H1 (cell line): ENCODE measurements around the gene IGFBP3. TPM values are rescaled to one million over a fixed set of nuclear protein-coding genes. Genes with fewer than 3 reads are reported as not detected.
A peak's percentile ranks its signal among the peaks of the same experiment; 100 is the strongest.

Experiments used
- CTCF ChIA-PET: fragments of 300-600 bp; sonication (Branson Sonifier 250); formaldehyde crosslinking; loops from one replicate; lab custom pipeline; 2021; ENCODE audit not compliant: partially characterized antibody; lab: Charles Lee
- POLR2A ChIA-PET: fragments of 300-600 bp; sonication (Branson Sonifier 250); formaldehyde crosslinking; loops from one replicate; lab custom pipeline; 2021; ENCODE audit warnings: inconsistent platforms; ENCODE audit not compliant: partially characterized antibody; lab: Charles Lee
- DNase-seq, 2 experiments: peaks; one replicate each; pipeline versions ENCODE4 v3.0.0 to v3.0.0-alpha.2; 2010 to 2022; ENCODE audit warnings: low spot score in 2 of 2, low read depth in 1 of 2, mixed read lengths in 1 of 2
- FAIRE-seq: peaks from 2 replicates; lab custom pipeline; 2011; peaks lifted over from hg19 to GRCh38; lab: Jason Lieb, UNC
- H2AFZ ChIP-seq: 2 replicates; pipeline ENCODE4 v1.8.1; 2012; ENCODE audit warnings: low read length, inconsistent platforms
- H2AK5ac ChIP-seq: 2 replicates; pipeline ENCODE4 v1.6.1; 2013; ENCODE audit warnings: low read depth, low read length
- H2BK120ac ChIP-seq: replicated peaks from 2 replicates; pipeline ENCODE3; 2013; ENCODE audit warnings: low read depth, low read length, inconsistent platforms
- H2BK12ac ChIP-seq: 2 replicates; pipeline ENCODE4 v1.6.1; 2013; ENCODE audit warnings: low read depth, low read length
- H2BK15ac ChIP-seq: 2 replicates; pipeline ENCODE4 v1.6.1; 2013; ENCODE audit warnings: low read length
- H2BK20ac ChIP-seq: 2 replicates; pipeline ENCODE4 v1.6.1; 2013; ENCODE audit warnings: low read length
- H2BK5ac ChIP-seq: 2 replicates; pipeline ENCODE4 v1.6.1; 2013; ENCODE audit warnings: low read depth, low read length
- H3K14ac ChIP-seq: 2 replicates; pipeline ENCODE4 v1.6.1; 2013; ENCODE audit warnings: inconsistent platforms; ENCODE audit not compliant: insufficient read length
- H3K18ac ChIP-seq: 2 replicates; pipeline ENCODE4 v1.6.1; 2013; ENCODE audit warnings: low read length; ENCODE audit errors: extremely low read depth
- H3K23ac ChIP-seq: 2 replicates; pipeline ENCODE4 v1.6.1; 2013; ENCODE audit warnings: inconsistent platforms; ENCODE audit not compliant: insufficient read length
- H3K23me2 ChIP-seq: 2 replicates; pipeline ENCODE4 v1.6.1; 2013; ENCODE audit warnings: low read depth, low read length
- H3K27ac ChIP-seq: 2 replicates; pipeline ENCODE4 v1.6.1; 2011; ENCODE audit warnings: low read depth, low read length, inconsistent platforms
- H3K27me3 ChIP-seq, 4 experiments: replicated peaks in 1 of 4; 1 replicate in 1 of 4; 2 replicates in 3 of 4; pipeline versions ENCODE4 v1.6.1 to v1.8.1; 2011 to 2013; ENCODE audit warnings: low read length in 3 of 4, mild to moderate bottlenecking in 3 of 4, inconsistent platforms in 2 of 4, mixed read lengths in 2 of 4, moderate library complexity in 1 of 4; ENCODE audit not compliant: control insufficient read depth in 3 of 4, insufficient read depth in 3 of 4; ENCODE audit errors: extremely low read depth in 1 of 4
- H3K36me3 ChIP-seq, 4 experiments: 2 replicates each; pipeline versions ENCODE4 v1.6.1 to v1.8.1; 2011 to 2013; ENCODE audit warnings: mild to moderate bottlenecking in 4 of 4, low read length in 3 of 4, moderate library complexity in 2 of 4, control low read depth in 1 of 4, inconsistent platforms in 1 of 4; ENCODE audit not compliant: insufficient read depth in 4 of 4, control insufficient read depth in 2 of 4
- H3K4ac ChIP-seq: replicated peaks from 2 replicates; pipeline ENCODE3; 2013; ENCODE audit warnings: low read length, low read depth, mixed read lengths, inconsistent platforms; ENCODE audit not compliant: insufficient read length
- H3K4me1 ChIP-seq, 4 experiments: replicated peaks in 1 of 4; 1 replicate in 1 of 4; 2 replicates in 3 of 4; pipeline versions ENCODE4 v1.6.1 to v1.8.1; 2011 to 2013; ENCODE audit warnings: low read length in 3 of 4, inconsistent platforms in 2 of 4, mixed read lengths in 1 of 4; ENCODE audit not compliant: insufficient read depth in 4 of 4, control insufficient read depth in 3 of 4
- H3K4me2 ChIP-seq, 2 experiments: 2 replicates each; pipeline versions ENCODE4 v1.6.1 to v1.8.1; 2011 to 2013; ENCODE audit warnings: low read depth in 2 of 2, low read length in 2 of 2, control low read depth in 1 of 2, inconsistent platforms in 1 of 2, mild to moderate bottlenecking in 1 of 2; ENCODE audit not compliant: insufficient read depth in 1 of 2
- H3K4me3 ChIP-seq, 4 experiments: fragments of 200-600, 300-600 bp in 1 of 4; sonication (generic), shearing (Covaris generic), sonication (Bioruptor Twin) in 1 of 4; 2 replicates each; pipeline versions ENCODE4 v1.5.1 to v1.8.1; 2011 to 2016; ENCODE audit warnings: low read length in 4 of 4, low read depth in 3 of 4, control low read depth in 2 of 4, inconsistent platforms in 2 of 4, mild to moderate bottlenecking in 2 of 4, mixed read lengths in 1 of 4, moderate library complexity in 1 of 4; ENCODE audit not compliant: insufficient read depth in 2 of 4; ENCODE audit errors: extremely low read depth in 1 of 4
- H3K56ac ChIP-seq: replicated peaks from 2 replicates; pipeline ENCODE3; 2013; ENCODE audit warnings: low read depth, mild to moderate bottlenecking, mixed read lengths, low read length, inconsistent platforms; ENCODE audit not compliant: insufficient read length
- H3K79me1 ChIP-seq: 2 replicates; pipeline ENCODE4 v1.6.1; 2013; ENCODE audit warnings: low read depth, low read length, control low read depth
- H3K79me2 ChIP-seq, 2 experiments: 2 replicates each; pipeline versions ENCODE4 v1.6.1 to v1.8.1; 2012 to 2013; ENCODE audit warnings: low read length in 2 of 2, mild to moderate bottlenecking in 2 of 2, inconsistent platforms in 1 of 2; ENCODE audit not compliant: insufficient read depth in 2 of 2, control insufficient read depth in 1 of 2
- H3K9ac ChIP-seq, 4 experiments: replicated peaks in 1 of 4; 1 replicate in 1 of 4; 2 replicates in 3 of 4; pipeline versions ENCODE4 v1.6.1 to v1.8.1; 2011 to 2013; ENCODE audit warnings: low read depth in 3 of 4, low read length in 3 of 4, control low read depth in 2 of 4, mild to moderate bottlenecking in 2 of 4, moderate library complexity in 2 of 4, inconsistent platforms in 1 of 4; ENCODE audit errors: extremely low read depth in 1 of 4
- H3K9me3 ChIP-seq, 2 experiments: 2 replicates each; pipeline versions ENCODE4 v1.6.1 to v1.8.1; 2012 to 2013; ENCODE audit warnings: mild to moderate bottlenecking in 2 of 2, moderate library complexity in 2 of 2, control low read depth in 1 of 2, inconsistent platforms in 1 of 2, low read depth in 1 of 2, low read length in 1 of 2, mixed read lengths in 1 of 2; ENCODE audit not compliant: insufficient read depth in 2 of 2
- H4K20me1 ChIP-seq, 2 experiments: replicated peaks in 1 of 2; 2 replicates each; pipeline versions ENCODE3 to v1.8.1; 2011 to 2013; ENCODE audit warnings: inconsistent platforms in 2 of 2, low read length in 2 of 2, mild to moderate bottlenecking in 1 of 2; ENCODE audit not compliant: insufficient read depth in 2 of 2, control insufficient read depth in 1 of 2
- H4K5ac ChIP-seq: 2 replicates; pipeline ENCODE4 v1.6.1; 2013; ENCODE audit warnings: low read length, low read depth, mixed read lengths, inconsistent platforms; ENCODE audit not compliant: insufficient read length
- H4K8ac ChIP-seq: 2 replicates; pipeline ENCODE4 v1.8.0; 2013; ENCODE audit warnings: mild to moderate bottlenecking, moderate library complexity, low read length, inconsistent platforms; ENCODE audit not compliant: insufficient read depth; ENCODE audit errors: extremely low read depth
- H4K91ac ChIP-seq: replicated peaks from 2 replicates; pipeline ENCODE3; 2013; ENCODE audit warnings: low read length, mixed read lengths, inconsistent platforms; ENCODE audit not compliant: insufficient read length
- CEBPB ChIP-seq: IDR thresholded peaks from 2 replicates; pipeline ENCODE4 v1.6.1; 2012; ENCODE audit warnings: low read depth, low read length
- CREB1 ChIP-seq: IDR thresholded peaks from 2 replicates; pipeline ENCODE4 v1.6.1; 2012; ENCODE audit warnings: inconsistent platforms
- CTBP2 ChIP-seq: IDR thresholded peaks from 2 replicates; pipeline ENCODE4 v1.7.0; 2011; ENCODE audit warnings: borderline replicate concordance, mild to moderate bottlenecking, moderate library complexity, mixed read lengths, low read length; ENCODE audit not compliant: insufficient read depth, insufficient read length
- KDM4A ChIP-seq: IDR thresholded peaks from one replicate; pipeline ENCODE4 v1.7.1; 2012; ENCODE audit warnings: low read depth, mild to moderate bottlenecking, moderate library complexity, low read length, inconsistent platforms; ENCODE audit not compliant: severe bottlenecking
- PHF8 ChIP-seq: fragments of 200-600 bp; sonication (generic); conservative IDR thresholded peaks from 2 replicates; pipeline ENCODE4 v1.7.1; 2012; ENCODE audit warnings: low read depth, mild to moderate bottlenecking, inconsistent platforms, low read length, moderate library complexity
- SIRT6 ChIP-seq: IDR thresholded peaks from one replicate; pipeline ENCODE4 v1.7.1; 2012; ENCODE audit warnings: low read length, inconsistent platforms
- WGBS, 2 experiments: shearing (Covaris generic) in 1 of 2; methylation state at CpG; one replicate each; pipeline versions ENCODE4 v1.1.6 to v1.1.7; 2013 to 2015; ENCODE audit warnings: low lambda C conversion rate in 2 of 2, mixed read lengths in 2 of 2, inconsistent platforms in 1 of 2, low coverage in 1 of 2, missing lambda C conversion rate in 1 of 2; ENCODE audit not compliant: insufficient replicate concordance in 2 of 2, insufficient coverage in 1 of 2, insufficient read length in 1 of 2; ENCODE audit errors: extremely low coverage in 1 of 2, missing lambda C conversion rate in 1 of 2; 5-methylcytosine and 5-hydroxymethylcytosine counted together
- long read RNA-seq, 2 experiments: library from RNA in 1 of 2; library from capped mRNA in 1 of 2; stranded (forward); transcript quantifications; one replicate each; pipeline ENCODE4 v2.0.0, GENCODE V29; 2021; ENCODE audit warnings: inconsistent platforms in 1 of 2
- polyA minus RNA-seq, 3 experiments: library from RNA; depleted of rRNA, polyadenylated mRNA; stranded (reverse); fragments of >200 nt; gene quantifications; 1 replicate in 2 of 3; 2 replicates in 1 of 3; pipeline ENCODE4 v1.2.3, GENCODE V29; 2011
- polyA plus RNA-seq, 7 experiments: library from polyadenylated mRNA; depleted of rRNA in 3 of 7; stranded (reverse) in 5 of 7; unstranded in 2 of 7; fragments of >200 nt in 5 of 7; fragments of 200-250 nt in 2 of 7; gene quantifications; 1 replicate in 5 of 7; 2 replicates in 1 of 7; 4 replicates in 1 of 7; pipeline versions ENCODE4 v1.2.1 to v1.2.3, GENCODE V29; 2011 to 2013; ENCODE audit warnings: missing spikeins in 2 of 7, mixed read lengths in 2 of 7
- total RNA-seq: library from RNA; stranded (reverse); fragmentation: NEBNext Ultra II Directional; extraction: Animal tissue kit (Norgen Biotek cat#: 25700); gene quantifications from 2 replicates; pipeline ENCODE4 v1.2.1, GENCODE V29; 2021

The IGFBP3 gene, protein sequence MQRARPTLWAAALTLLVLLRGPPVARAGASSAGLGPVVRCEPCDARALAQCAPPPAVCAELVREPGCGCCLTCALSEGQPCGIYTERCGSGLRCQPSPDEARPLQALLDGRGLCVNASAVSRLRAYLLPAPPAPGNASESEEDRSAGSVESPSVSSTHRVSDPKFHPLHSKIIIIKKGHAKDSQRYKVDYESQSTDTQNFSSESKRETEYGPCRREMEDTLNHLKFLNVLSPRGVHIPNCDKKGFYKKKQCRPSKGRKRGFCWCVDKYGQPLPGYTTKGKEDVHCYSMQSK
- total RNA-seq (5.5 and 7.1 TPM in 2 replicates), polyA plus RNA-seq (2011; rRNA removed) (12.1 TPM in 2 replicates), polyA minus RNA-seq (2011; rRNA and poly(A)+ RNA removed) (4.7 and 6.3 TPM in 2 replicates)
- 11.9 TPM for polyA plus RNA-seq (2011; cell fraction: cytosol; rRNA removed)
- polyA plus RNA-seq (2011; cell fraction: nucleus; rRNA removed): 9.8 TPM
- 8.9 to 10.8 TPM (median 9.8 TPM) in 4 replicates for polyA plus RNA-seq (2012, experiment 1 of 2)
- 11.2 TPM for polyA plus RNA-seq (2012, experiment 2 of 2)
- 7.7 TPM for polyA plus RNA-seq (2013, experiment 1 of 2)
- 9.2 TPM for polyA plus RNA-seq (2013, experiment 2 of 2)
- polyA minus RNA-seq (2011; cell fraction: cytosol; rRNA and poly(A)+ RNA removed): 10.3 TPM
- polyA minus RNA-seq (2011; cell fraction: nucleus; rRNA and poly(A)+ RNA removed): 16.8 TPM
- long read RNA-seq, experiment 1, partial matches to known transcripts: 0 of 9 reads
- long read RNA-seq, experiment 1, other reads (novel, unspliced or antisense): 6 of 9 reads
- long read RNA-seq, experiment 2, partial matches to known transcripts: 0 of 1 reads
- long read RNA-seq, experiment 2, other reads (novel, unspliced or antisense): 1 of 1 reads

DNA sequence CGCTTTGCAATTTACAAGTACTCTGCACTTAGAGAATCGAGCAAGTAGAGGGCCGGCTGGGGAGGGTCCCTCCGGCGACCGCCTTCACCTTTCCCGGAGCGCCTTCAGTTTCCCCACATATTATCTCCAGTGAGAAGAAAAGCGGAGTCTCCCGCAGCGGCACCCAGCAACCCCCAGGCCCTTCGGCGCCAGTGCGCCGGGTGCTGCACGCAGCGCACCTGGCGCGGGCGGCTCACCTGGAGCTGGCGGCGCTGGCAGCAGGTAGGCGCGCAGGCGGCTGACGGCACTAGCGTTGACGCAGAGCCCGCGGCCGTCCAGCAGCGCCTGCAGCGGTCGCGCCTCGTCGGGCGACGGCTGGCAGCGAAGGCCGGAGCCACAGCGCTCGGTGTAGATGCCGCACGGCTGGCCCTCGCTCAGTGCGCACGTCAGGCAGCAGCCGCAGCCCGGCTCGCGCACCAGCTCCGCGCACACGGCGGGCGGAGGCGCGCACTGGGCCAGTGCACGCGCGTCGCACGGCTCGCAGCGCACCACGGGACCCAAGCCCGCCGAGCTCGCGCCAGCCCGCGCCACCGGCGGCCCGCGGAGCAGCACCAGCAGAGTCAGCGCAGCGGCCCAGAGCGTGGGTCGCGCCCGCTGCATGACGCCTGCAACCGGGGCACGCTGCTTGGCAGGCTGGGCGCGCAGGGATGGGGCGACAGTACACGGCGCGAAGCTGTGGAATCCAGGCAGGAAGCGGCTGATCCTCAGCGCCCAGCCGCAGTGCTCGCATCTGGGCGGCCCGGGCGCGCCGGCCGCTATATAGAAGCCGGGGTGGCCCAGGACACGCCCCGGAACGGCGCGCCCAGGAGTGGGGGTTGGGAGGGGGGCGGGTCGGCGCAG is at the start of gene IGFBP3:
TSS of gene IGFBP3 (minus strand) at position 771 of the 879 bp plus-strand sequence. CDS start at position 639, 132 bp downstream.
- no peak within 1 kb of the TSS for H2BK120ac ChIP-seq
- peak; percentile 35 for TF ChIP-seq CTBP2
- TF ChIP-seq KDM4A: peak; percentile 95
- TF ChIP-seq PHF8: peak; percentile 52; the same call in 1 of the 2 replicates
- TF ChIP-seq SIRT6: no peak
- no peak for TF ChIP-seq CEBPB
- TF ChIP-seq CREB1: peak; percentile 80

More for the DNA sequence above, at the start of gene IGFBP3:
- no peaks in the 10 kb centered on the region for H3K79me1 ChIP-seq
- no peak within 1 kb of the TSS for H3K56ac ChIP-seq
- peak within 1 kb of the TSS; percentile 63; the same call in 1 of the 2 replicates for H2AFZ ChIP-seq
- H2AK5ac ChIP-seq: no peak within 1 kb of the TSS
- H2BK15ac ChIP-seq: peak within 1 kb of the TSS; percentile 66; the same call in 1 of the 2 replicates
- peaks cover 6 to 30% (median 12%) of the 10 kb centered on the region in 4 experiments; a peak in 6 of 7 replicates for H3K4me1 ChIP-seq
- H3K14ac ChIP-seq: no peak within 1 kb of the TSS
- H4K5ac ChIP-seq: no peak within 1 kb of the TSS
- H3K23ac ChIP-seq: no peak within 1 kb of the TSS
- peak within 1 kb of the TSS; percentile 82; the same call in 1 of the 2 replicates for H2BK12ac ChIP-seq
- H3K18ac ChIP-seq: peak within 1 kb of the TSS; percentile 95; the same call in 1 of the 2 replicates
- H3K27ac ChIP-seq: no peak within 1 kb of the TSS
- H3K79me2 ChIP-seq: no peaks in the 10 kb centered on the region
- H3K4me3 ChIP-seq: peak within 1 kb of the TSS; percentile 43 to 67 (median 56)
- no peak within 1 kb of the TSS for H3K4ac ChIP-seq
- no peak for FAIRE-seq
- H3K4me2 ChIP-seq: peak within 1 kb of the TSS; percentile 78 to 87
- no peak within 1 kb of the TSS; the same call in 1 of the 2 replicates for H4K8ac ChIP-seq
- H3K9me3 ChIP-seq: no peaks in the 10 kb centered on the region
- peaks cover 2% of the 10 kb centered on the region in 2 experiments for H4K20me1 ChIP-seq
- no peak within 1 kb of the TSS; the same call in 1 of the 2 replicates for H2BK5ac ChIP-seq
- ChIA-PET POLR2A (interaction anchor here (1.2 to 1.3 kb wide), 2 partner anchors 32 to 56 kb away, joined by 3 to 5 read pairs; partner anchors contain the start of gene IGFBP1), CTCF (interaction anchor here (0.6 to 15.3 kb wide), 23 partner anchors 8 to 1913 kb away, joined by 3 to 242 read pairs (median 6); no protein-coding TSS in a partner anchor)
- peak within 1 kb of the TSS; percentile 29 to 44 (median 40); a peak in 5 of 7 replicates for H3K9ac ChIP-seq
- no peak within 1 kb of the TSS for H2BK20ac ChIP-seq
- peak in 1 of 2 experiments; percentile 76 for DNase-seq
- peaks cover 14 to 48% (median 37%) of the 10 kb centered on the region in 4 experiments for H3K27me3 ChIP-seq
- H3K36me3 ChIP-seq: peaks cover 0 to 6% (median 0%) of the 10 kb centered on the region in 4 experiments; a peak in 3 of 8 replicates
- H4K91ac ChIP-seq: peak within 1 kb of the TSS; percentile 51
- H3K23me2 ChIP-seq: peaks cover 14% of the 10 kb centered on the region
- 2% methylated on average over 82 of the region's 111 CpGs; no CpG with 5 or more reads in 1 of the 2 experiments for WGBS, 2 experiments
